PFSK-1 (cell line): ENCODE measurements around the gene KDM3B.

ENCODE experiments used
- FOXP2 ChIP-seq: optimal IDR thresholded peaks from 2 replicates; pipeline ENCODE3; 2011; ENCODE audit warnings: borderline replicate concordance, control low read depth, inconsistent platforms; ENCODE audit not compliant: insufficient read depth; ENCODE audit errors: extremely low read length, extremely low read depth
- POLR2AphosphoS5 ChIP-seq: IDR thresholded peaks from 2 replicates; pipeline ENCODE4 v1.6.1; 2012; ENCODE audit warnings: low read depth, mild to moderate bottlenecking, control low read depth, low read length, moderate library complexity
- SIN3A ChIP-seq: IDR thresholded peaks from 2 replicates; pipeline ENCODE4 v1.6.1; 2012; ENCODE audit warnings: mild to moderate bottlenecking, low read length, moderate library complexity, borderline replicate concordance; ENCODE audit not compliant: insufficient read depth
- TAF1 ChIP-seq: IDR thresholded peaks from 2 replicates; pipeline ENCODE4 v1.6.1; 2012; ENCODE audit warnings: low read length, control low read depth, borderline replicate concordance; ENCODE audit not compliant: insufficient read depth
- TF ChIP-seq, protein P1 (sequence below), 2 experiments: IDR thresholded peaks; 2 replicates each; pipeline versions ENCODE4 v1.6.1 to v1.8.0; 2011 to 2012; ENCODE audit warnings: low read depth in 2 of 2, low read length in 2 of 2, control low read depth in 1 of 2, inconsistent platforms in 1 of 2, mild to moderate bottlenecking in 1 of 2, moderate library complexity in 1 of 2; ENCODE audit not compliant: insufficient read depth in 1 of 2

Gene KDM3B

DNA sequence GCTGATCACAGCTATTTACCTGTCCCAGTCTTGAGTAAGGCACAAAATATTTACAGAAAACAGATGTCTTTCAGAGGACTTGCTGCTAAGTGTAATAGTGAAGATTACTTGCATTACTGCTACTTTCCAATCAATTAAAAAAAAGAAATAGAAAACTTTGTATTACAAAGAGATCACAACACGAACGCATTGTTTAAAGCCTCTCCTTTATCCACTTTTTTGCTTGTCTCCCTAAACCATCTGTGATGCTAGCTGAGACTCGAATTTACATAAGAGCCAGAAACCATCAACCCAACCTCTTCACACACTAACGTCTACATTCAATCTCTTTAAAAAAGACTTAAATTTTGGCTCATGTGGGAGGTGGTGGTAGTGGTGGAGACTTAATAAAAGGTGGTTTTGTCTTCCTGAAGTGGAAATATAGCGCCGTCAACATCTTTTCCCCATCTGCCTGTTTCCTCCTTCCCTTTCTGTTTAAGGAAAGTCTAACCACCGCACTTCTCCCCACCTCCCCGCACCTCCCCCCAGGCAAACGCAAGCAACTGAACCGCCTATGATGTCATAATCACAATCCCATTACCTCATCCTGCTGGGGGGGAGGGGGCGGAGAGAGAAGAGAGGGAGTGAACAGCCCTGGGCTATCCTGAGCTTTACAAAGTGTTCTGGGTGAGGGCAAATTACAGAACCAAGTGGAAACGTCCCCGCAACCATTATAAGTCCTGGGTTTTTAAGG is 15.4 kb upstream of the KDM3B start:
- TF ChIP-seq POLR2AphosphoS5, result no peak
- no peak for TF ChIP-seq SIN3A
- no peak for TF ChIP-seq FOXP2
- TF ChIP-seq, protein P1, sequence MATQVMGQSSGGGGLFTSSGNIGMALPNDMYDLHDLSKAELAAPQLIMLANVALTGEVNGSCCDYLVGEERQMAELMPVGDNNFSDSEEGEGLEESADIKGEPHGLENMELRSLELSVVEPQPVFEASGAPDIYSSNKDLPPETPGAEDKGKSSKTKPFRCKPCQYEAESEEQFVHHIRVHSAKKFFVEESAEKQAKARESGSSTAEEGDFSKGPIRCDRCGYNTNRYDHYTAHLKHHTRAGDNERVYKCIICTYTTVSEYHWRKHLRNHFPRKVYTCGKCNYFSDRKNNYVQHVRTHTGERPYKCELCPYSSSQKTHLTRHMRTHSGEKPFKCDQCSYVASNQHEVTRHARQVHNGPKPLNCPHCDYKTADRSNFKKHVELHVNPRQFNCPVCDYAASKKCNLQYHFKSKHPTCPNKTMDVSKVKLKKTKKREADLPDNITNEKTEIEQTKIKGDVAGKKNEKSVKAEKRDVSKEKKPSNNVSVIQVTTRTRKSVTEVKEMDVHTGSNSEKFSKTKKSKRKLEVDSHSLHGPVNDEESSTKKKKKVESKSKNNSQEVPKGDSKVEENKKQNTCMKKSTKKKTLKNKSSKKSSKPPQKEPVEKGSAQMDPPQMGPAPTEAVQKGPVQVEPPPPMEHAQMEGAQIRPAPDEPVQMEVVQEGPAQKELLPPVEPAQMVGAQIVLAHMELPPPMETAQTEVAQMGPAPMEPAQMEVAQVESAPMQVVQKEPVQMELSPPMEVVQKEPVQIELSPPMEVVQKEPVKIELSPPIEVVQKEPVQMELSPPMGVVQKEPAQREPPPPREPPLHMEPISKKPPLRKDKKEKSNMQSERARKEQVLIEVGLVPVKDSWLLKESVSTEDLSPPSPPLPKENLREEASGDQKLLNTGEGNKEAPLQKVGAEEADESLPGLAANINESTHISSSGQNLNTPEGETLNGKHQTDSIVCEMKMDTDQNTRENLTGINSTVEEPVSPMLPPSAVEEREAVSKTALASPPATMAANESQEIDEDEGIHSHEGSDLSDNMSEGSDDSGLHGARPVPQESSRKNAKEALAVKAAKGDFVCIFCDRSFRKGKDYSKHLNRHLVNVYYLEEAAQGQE (IDR thresholded peaks at IDR 0.05; ENCODE audit: insufficient read depth in 1 of 2, low read depth in 2 of 2, low read length in 2 of 2), result no peak
- TF ChIP-seq TAF1, result no peak

DNA sequence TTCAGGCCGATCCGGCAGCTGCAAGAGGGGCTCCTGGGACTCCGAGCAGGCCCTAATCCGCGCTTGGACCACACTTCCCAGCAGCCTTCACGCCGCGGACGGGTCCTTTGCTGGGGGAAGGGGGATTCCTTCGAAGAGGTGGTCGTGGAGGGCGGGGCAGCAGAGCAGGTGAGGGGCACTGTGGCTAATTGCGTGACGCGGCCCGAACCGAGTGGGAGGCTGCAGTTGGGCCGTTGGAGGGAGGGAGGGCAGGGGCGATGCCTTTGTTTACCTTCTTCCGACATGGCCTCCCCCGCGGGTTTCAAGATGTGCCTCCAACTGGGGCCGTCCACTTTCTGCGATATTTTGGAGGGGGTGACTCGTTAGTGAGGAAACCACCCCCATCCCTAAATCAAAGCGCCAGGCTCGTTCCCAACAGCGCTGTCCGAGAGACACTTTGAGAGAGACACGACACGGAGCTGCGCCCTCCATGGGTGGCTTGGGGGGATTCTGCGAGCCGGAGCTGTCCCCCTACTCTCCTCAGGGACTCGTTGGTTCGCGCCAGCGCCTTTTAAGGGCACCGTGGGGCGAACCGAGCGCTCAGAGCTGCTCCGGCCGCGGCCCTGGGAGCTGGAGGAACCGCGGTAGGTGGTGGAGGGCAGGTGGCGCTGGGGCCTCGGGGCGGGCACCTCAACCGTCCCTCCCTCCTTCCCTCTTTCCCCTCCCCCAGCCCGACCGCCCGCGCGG is 14.6 kb upstream of the KDM3B start, which contains the start of gene FAM53C:
Gene FAM53C (plus strand): TSS at position 582 of the 726 bp plus-strand sequence. CDS start 3,070 bp downstream, outside the sequence.
- peak; percentile 100 for TF ChIP-seq POLR2AphosphoS5
- peak; percentile 93 for TF ChIP-seq FOXP2
- peak; percentile 59; the same call in 1 of the 2 replicates for TF ChIP-seq SIN3A
- peak; percentile 97 for TF ChIP-seq TAF1
- TF ChIP-seq, protein P1 (IDR thresholded peaks at IDR 0.05; ENCODE audit: insufficient read depth in 1 of 2, low read depth in 2 of 2, low read length in 2 of 2), result peak; percentile 54 to 71; a peak in 3 of 4 replicates

DNA sequence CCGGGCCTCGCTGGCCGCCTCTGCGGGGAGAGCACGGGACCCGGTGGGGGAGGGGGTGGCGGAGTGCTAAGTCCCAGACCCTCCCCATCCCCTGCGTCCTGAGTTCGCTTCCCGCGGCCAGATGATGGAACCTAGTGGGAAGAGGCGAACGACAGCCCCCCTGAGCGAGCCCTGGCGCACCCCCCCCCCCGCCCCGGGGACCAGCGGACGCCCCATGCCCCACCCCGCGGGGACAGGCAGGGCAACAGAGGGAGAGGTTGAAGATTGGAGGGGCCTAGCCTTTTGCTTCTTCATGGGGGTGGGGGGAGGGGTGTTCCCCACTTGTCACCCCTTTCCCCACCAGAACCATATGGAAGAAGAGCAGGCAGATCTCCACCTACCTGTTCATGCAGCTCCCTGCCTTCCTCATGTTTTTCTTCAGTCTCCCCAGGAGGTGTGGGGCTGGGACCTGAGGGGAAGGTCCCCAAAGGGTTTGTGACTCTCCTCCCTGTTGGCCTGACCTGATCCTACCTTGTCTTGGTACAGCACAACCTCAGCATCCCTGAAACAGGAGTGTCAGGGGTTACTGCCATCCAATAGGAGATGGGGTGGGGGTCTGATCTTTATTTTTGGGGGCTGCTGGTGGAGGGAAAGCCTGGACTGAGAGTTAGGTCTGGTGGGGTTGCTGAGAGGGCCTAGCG is 13.9 kb upstream of the KDM3B start:
- TF ChIP-seq TAF1, result no peak
- peak; percentile 1; the same call in 1 of the 2 replicates for TF ChIP-seq POLR2AphosphoS5
- no peak for TF ChIP-seq FOXP2
- TF ChIP-seq SIN3A, result no peak
- TF ChIP-seq, protein P1 (IDR thresholded peaks at IDR 0.05; ENCODE audit: insufficient read depth in 1 of 2, low read depth in 2 of 2, low read length in 2 of 2), result no peak

DNA sequence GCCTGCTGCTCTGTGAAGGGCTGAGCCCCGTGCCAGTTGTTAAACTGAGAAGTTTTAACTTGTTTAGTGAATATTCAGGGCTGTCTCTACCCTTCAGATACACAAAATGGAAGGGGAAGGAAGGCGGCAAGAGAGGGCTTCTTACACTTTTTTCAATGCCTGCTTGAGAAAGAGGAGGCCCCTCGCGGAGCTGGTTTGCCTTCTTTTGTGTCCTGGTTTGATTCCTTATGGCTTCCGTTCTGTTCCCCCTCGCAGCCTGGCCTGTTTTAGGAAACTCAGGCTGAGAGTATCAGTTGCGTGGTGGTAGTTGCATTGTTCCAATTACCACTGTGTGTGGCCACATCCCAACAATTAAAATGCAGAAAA is 13.4 kb upstream of the KDM3B start:
- TF ChIP-seq TAF1 (0 out of 2 replicates have a peak, but pooled peaks have one; percentile 19), FOXP2 (no peak)

DNA sequence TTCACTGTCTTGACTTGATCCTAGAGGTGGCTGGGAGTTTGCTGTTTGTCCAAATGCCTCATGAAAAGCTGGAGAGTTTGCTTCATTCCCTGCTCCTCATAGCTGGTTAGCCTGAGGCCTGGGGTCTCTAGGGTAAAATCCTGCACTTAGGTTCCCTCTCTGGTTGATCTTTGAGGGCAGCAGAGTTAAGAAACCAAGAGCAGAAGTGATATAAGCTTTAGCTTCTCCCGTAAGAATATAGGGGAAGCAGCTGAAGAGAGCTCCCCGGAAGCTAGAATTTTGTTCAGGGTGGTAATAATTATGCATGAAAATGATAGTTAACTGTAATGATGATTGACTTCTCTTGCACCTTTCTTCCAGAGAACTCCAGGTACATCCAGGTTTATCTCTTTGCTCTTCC is 13.0 kb upstream of the KDM3B start:
- TF ChIP-seq POLR2AphosphoS5 (no peak), TAF1 (0 out of 2 replicates have a peak, but pooled peaks have one; percentile 9)
